Measurements from ENCODE around the gene AURKAIP1. TPM values are rescaled to one million over a fixed set of nuclear protein-coding genes. Genes with fewer than 3 reads are reported as not detected.

AURKAIP1 gene
- polyA plus RNA-seq, 2 of the 4 experiments (the other 2 are of a cell fraction): 62.0 to 102 TPM

- no peaks in the 10 kb centered on the region for H3K9me3 ChIP-seq
- WGBS (ENCODE audit: missing lambda C conversion rate): 96% methylated on average over 32 of the region's 36 CpGs
- H3K4me3 ChIP-seq: no peak overlapping the region
- H3K27ac ChIP-seq: no peak overlapping the region
- FAIRE-seq: no peak
- H3K4me2 ChIP-seq: no peak overlapping the region
- ATAC-seq: no peak
- no peak for TF ChIP-seq NR3C1 (IDR thresholded peaks at IDR 0.05)
- no peak for TF ChIP-seq EHMT2 (IDR thresholded peaks at IDR 0.05; ENCODE audit: low read depth)
- TF ChIP-seq CEBPB (IDR thresholded peaks at IDR 0.05): no peak
- no peak for TF ChIP-seq NFE2L2 (conservative IDR thresholded peaks at IDR 0.05; ENCODE audit: low read length)
- TF ChIP-seq MAZ (IDR thresholded peaks at IDR 0.05; ENCODE audit: borderline replicate concordance, low read depth, low read length): no peak
- TF ChIP-seq PHF8 (IDR thresholded peaks at IDR 0.05; ENCODE audit: borderline replicate concordance, low read depth): no peak
- no peak for DNase-seq (ENCODE audit: low read depth in 1 of 2, low spot score in 1 of 2)
- H3K4me1 ChIP-seq: peaks cover 3% of the 10 kb centered on the region; the same call in 2 of the 3 replicates
- POLR2A ChIA-PET: no interaction called here
- CTCF ChIA-PET: interaction anchor here (0.9 kb wide), 1 partner anchor 34 kb away, joined by 3 read pairs; no protein-coding TSS in a partner anchor
Measured at GRCh38 chr1:1338278-1338677, 36.7 kb downstream of the AURKAIP1 start.

GRCh38 chr1:1337793-1338147 is 37.2 kb downstream of the AURKAIP1 start:
- CTCF ChIA-PET: interaction anchor here (0.9 kb wide), 1 partner anchor 35 kb away, joined by 3 read pairs; no protein-coding TSS in a partner anchor
- no peak overlapping the region for H3K27ac ChIP-seq
- WGBS (ENCODE audit: missing lambda C conversion rate): no CpG with 5 or more reads among the region's 18 CpGs
- H3K4me2 ChIP-seq: no peak overlapping the region
- TF ChIP-seq, protein P1, sequence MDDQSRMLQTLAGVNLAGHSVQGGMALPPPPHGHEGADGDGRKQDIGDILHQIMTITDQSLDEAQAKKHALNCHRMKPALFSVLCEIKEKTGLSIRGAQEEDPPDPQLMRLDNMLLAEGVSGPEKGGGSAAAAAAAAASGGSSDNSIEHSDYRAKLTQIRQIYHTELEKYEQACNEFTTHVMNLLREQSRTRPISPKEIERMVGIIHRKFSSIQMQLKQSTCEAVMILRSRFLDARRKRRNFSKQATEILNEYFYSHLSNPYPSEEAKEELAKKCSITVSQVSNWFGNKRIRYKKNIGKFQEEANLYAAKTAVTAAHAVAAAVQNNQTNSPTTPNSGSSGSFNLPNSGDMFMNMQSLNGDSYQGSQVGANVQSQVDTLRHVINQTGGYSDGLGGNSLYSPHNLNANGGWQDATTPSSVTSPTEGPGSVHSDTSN (IDR thresholded peaks at IDR 0.05): no peak
- TF ChIP-seq BCL3 (IDR thresholded peaks at IDR 0.05): no peak
- no peak for TF ChIP-seq SMC3 (IDR thresholded peaks at IDR 0.05)
- no peak for TF ChIP-seq JUN (IDR thresholded peaks at IDR 0.05)
- no peak for TF ChIP-seq RCOR1 (IDR thresholded peaks at IDR 0.05; ENCODE audit: low read depth, low read length)
- TF ChIP-seq POLR2AphosphoS2 (conservative IDR thresholded peaks at IDR 0.05; ENCODE audit: low read length): no peak
- TF ChIP-seq NPAS2 (CRISPR knock-in tag; IDR thresholded peaks at IDR 0.05; ENCODE audit: borderline replicate concordance): no peak
- TF ChIP-seq POLR2A (IDR thresholded peaks at IDR 0.05; ENCODE audit: low read length): no peak
- no peak for TF ChIP-seq HOXA7 (CRISPR knock-in tag; IDR thresholded peaks at IDR 0.05)
- no peak for TF ChIP-seq CBX2 (IDR thresholded peaks at IDR 0.05; ENCODE audit: borderline replicate concordance, low read depth)
- ATAC-seq (peak in 1 of 2 experiments; percentile 75; a peak in 3 of 6 replicates), FAIRE-seq (no peak), DNase-seq (ENCODE audit: low read depth in 1 of 2, low spot score in 1 of 2) (no peak)
- POLR2A ChIA-PET: no interaction called here
- H3K9me3 ChIP-seq: no peaks in the 10 kb centered on the region
- H3K4me1 ChIP-seq: no peaks in the 10 kb centered on the region
- H3K4me3 ChIP-seq: no peak overlapping the region

DNA sequence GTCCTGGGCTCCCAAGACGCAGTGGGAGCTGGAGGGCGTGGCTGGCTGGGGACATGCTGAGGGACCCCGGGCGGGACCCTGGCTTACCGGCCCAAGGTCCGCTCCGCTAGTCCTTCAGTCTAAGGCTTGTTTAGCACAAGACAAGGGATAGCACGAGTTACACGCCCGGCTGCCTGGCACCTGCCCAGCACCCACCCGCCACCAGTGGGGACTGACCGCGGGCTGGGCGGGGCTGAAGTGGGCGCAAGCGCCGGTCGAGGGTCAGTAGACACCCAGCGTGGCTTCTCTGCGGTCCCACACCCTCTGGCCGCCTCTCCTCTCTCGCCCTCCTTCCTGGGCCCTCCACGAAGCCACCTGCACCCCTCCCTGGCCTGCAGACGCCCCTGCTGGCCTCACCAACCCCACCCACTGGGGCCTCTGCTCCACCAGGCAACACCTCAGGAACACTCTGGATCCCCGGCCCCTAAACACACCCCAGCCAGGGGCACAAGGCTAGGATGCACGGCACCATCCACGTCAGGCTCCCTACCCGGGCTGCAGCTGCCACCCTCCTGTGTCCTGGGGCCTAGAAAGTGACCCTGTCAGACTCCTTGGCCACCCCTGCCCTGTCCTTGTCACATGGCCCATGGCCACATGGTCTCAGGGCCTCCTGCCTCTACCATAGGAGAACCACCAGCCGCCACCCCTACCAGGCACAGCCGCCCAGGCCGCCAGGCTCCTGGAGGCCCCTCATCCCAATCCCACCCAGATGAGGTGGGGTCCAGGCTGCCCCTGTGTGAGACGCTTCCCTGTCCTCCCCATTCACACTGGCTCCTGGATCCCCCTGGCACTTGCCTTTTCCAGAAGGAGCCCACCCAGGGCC is 37.8 kb downstream of the AURKAIP1 start:
- no peaks in the 10 kb centered on the region for H3K4me1 ChIP-seq
- no peak overlapping the region for H3K4me2 ChIP-seq
- H3K27ac ChIP-seq: no peak overlapping the region
- no peak overlapping the region for H3K4me3 ChIP-seq
- no peaks in the 10 kb centered on the region for H3K9me3 ChIP-seq
- ChIA-PET POLR2A (no interaction called here), CTCF (interaction anchor here (0.9 to 2.8 kb wide), 3 partner anchors 8 to 35 kb away, joined by 3 to 22 read pairs (median 6); no protein-coding TSS in a partner anchor)
- no peak for DNase-seq (ENCODE audit: low read depth in 1 of 2, low spot score in 1 of 2)
- WGBS (ENCODE audit: missing lambda C conversion rate): 96% methylated on average over 19 of the region's 32 CpGs
- no peak; a peak in 2 of 6 replicates for ATAC-seq
- no peak for FAIRE-seq
- TF ChIP-seq TP53 (CRISPR knock-in tag; IDR thresholded peaks at IDR 0.05) (no peak), PHF8 (IDR thresholded peaks at IDR 0.05; ENCODE audit: borderline replicate concordance, low read depth) (no peak), JUNB (IDR thresholded peaks at IDR 0.05) (no peak), NFE2L2 (conservative IDR thresholded peaks at IDR 0.05; ENCODE audit: low read length) (no peak), GATA3 (IDR thresholded peaks at IDR 0.05; ENCODE audit: borderline replicate concordance) (no peak), ZNF302 (CRISPR knock-in tag; IDR thresholded peaks at IDR 0.05) (no peak), HDAC2 (IDR thresholded peaks at IDR 0.05) (no peak), RFX5 (IDR thresholded peaks at IDR 0.05) (no peak), ZFP36 (IDR thresholded peaks at IDR 0.05; ENCODE audit: borderline replicate concordance, partially characterized antibody) (no peak), CBX2 (IDR thresholded peaks at IDR 0.05; ENCODE audit: borderline replicate concordance, low read depth) (no peak), CEBPB (IDR thresholded peaks at IDR 0.05) (no peak), NR3C1 (IDR thresholded peaks at IDR 0.05) (no peak)
- TF ChIP-seq, protein P2, sequence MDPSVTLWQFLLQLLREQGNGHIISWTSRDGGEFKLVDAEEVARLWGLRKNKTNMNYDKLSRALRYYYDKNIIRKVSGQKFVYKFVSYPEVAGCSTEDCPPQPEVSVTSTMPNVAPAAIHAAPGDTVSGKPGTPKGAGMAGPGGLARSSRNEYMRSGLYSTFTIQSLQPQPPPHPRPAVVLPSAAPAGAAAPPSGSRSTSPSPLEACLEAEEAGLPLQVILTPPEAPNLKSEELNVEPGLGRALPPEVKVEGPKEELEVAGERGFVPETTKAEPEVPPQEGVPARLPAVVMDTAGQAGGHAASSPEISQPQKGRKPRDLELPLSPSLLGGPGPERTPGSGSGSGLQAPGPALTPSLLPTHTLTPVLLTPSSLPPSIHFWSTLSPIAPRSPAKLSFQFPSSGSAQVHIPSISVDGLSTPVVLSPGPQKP (IDR thresholded peaks at IDR 0.05; ENCODE audit: low read depth, low read length): no peak
